Neuronal stem cell (in vitro differentiated cells): ENCODE measurements around the gene PROP1.
"Not testable (repeated sequence)": the region's sequence is repeated elsewhere in the genome, so short reads cannot be mapped to it uniquely, and the experiment has no call there.

ENCODE experiments used
- DNase-seq: peaks from one replicate; pipeline ENCODE4 v3.0.0-alpha.2; 2013; ENCODE audit warnings: low spot score
- H2AFZ ChIP-seq: one replicate; pipeline ENCODE4 v1.6.1; 2013; ENCODE audit warnings: mild to moderate bottlenecking, low read length, inconsistent platforms
- H2AK5ac ChIP-seq: 2 replicates; pipeline ENCODE4 v1.6.1; 2013; ENCODE audit warnings: low read depth, mild to moderate bottlenecking, inconsistent platforms, low read length, moderate library complexity, mixed read lengths
- H2BK120ac ChIP-seq: 2 replicates; pipeline ENCODE4 v1.6.1; 2013; ENCODE audit warnings: low read depth, mild to moderate bottlenecking, inconsistent platforms, low read length, moderate library complexity, mixed read lengths
- H2BK12ac ChIP-seq: one replicate; pipeline ENCODE4 v1.6.1; 2013; ENCODE audit warnings: low read length, inconsistent platforms
- H2BK15ac ChIP-seq: 2 replicates; pipeline ENCODE4 v1.6.1; 2013; ENCODE audit warnings: mild to moderate bottlenecking, low read length, inconsistent platforms, mixed read lengths
- H2BK5ac ChIP-seq: one replicate; pipeline ENCODE4 v1.6.1; 2013; ENCODE audit warnings: inconsistent platforms, mild to moderate bottlenecking, low read length, moderate library complexity
- H3K14ac ChIP-seq: one replicate; pipeline ENCODE4 v1.6.1; 2013; ENCODE audit warnings: low read length, inconsistent platforms
- H3K18ac ChIP-seq: 2 replicates; pipeline ENCODE4 v1.6.1; 2013; ENCODE audit warnings: low read length, inconsistent platforms
- H3K23ac ChIP-seq: 2 replicates; pipeline ENCODE4 v1.6.1; 2013; ENCODE audit warnings: low read depth, mild to moderate bottlenecking, mixed read lengths, low read length, inconsistent platforms; ENCODE audit not compliant: poor library complexity
- H3K27ac ChIP-seq: replicated peaks from 3 replicates; pipeline ENCODE4 v1.5.1; 2013; ENCODE audit warnings: low read length, inconsistent platforms
- H3K27me3 ChIP-seq, 3 experiments: 2 replicates each; pipeline ENCODE4 v1.6.1; 2013; ENCODE audit warnings: low read length in 3 of 3, mild to moderate bottlenecking in 2 of 3, inconsistent platforms in 1 of 3, low read depth in 1 of 3, mixed read lengths in 1 of 3, moderate library complexity in 1 of 3; ENCODE audit not compliant: control insufficient read depth in 3 of 3, insufficient read depth in 3 of 3
- H3K36me3 ChIP-seq, 2 donors: replicated peaks in 1 of 2; 2 replicates each; pipeline ENCODE4 v1.6.1; 2013; ENCODE audit warnings: low read length in 2 of 2; ENCODE audit not compliant: control insufficient read depth in 2 of 2, insufficient read depth in 2 of 2
- H3K4ac ChIP-seq: 2 replicates; pipeline ENCODE4 v1.6.1; 2013; ENCODE audit warnings: inconsistent platforms, mild to moderate bottlenecking, low read length, moderate library complexity
- H3K4me1 ChIP-seq, 2 donors: 1 replicate in 1 of 2; 2 replicates in 1 of 2; pipeline ENCODE4 v1.6.1; 2013; ENCODE audit warnings: low read length in 2 of 2, low read depth in 1 of 2; ENCODE audit not compliant: control insufficient read depth in 2 of 2, insufficient read depth in 1 of 2
- H3K4me2 ChIP-seq: one replicate; pipeline ENCODE4 v1.6.1; 2013; ENCODE audit warnings: mild to moderate bottlenecking, low read length, inconsistent platforms; ENCODE audit not compliant: insufficient read depth, poor library complexity, severe bottlenecking
- H3K4me3 ChIP-seq, 2 donors: 2 replicates each; pipeline ENCODE4 v1.5.1; 2013; ENCODE audit warnings: low read length in 2 of 2, mild to moderate bottlenecking in 2 of 2, inconsistent platforms in 1 of 2, moderate library complexity in 1 of 2
- H3K79me1 ChIP-seq: one replicate; pipeline ENCODE4 v1.6.1; 2013; ENCODE audit warnings: low read depth, mild to moderate bottlenecking, inconsistent platforms, low read length, moderate library complexity
- H3K9ac ChIP-seq: one replicate; pipeline ENCODE4 v1.6.1; 2013; ENCODE audit warnings: mild to moderate bottlenecking, low read depth, low read length, inconsistent platforms; ENCODE audit not compliant: poor library complexity
- H3K9me3 ChIP-seq, 2 donors: replicated peaks in 1 of 2; 2 replicates each; pipeline versions ENCODE3 to v1.6.1; 2013; ENCODE audit warnings: low read length in 2 of 2, mild to moderate bottlenecking in 2 of 2, inconsistent platforms in 1 of 2, low read depth in 1 of 2, mixed read lengths in 1 of 2, moderate library complexity in 1 of 2; ENCODE audit not compliant: control insufficient read depth in 2 of 2, insufficient read depth in 1 of 2
- H4K8ac ChIP-seq: one replicate; pipeline ENCODE4 v1.6.1; 2013; ENCODE audit warnings: low read depth, mild to moderate bottlenecking, inconsistent platforms, low read length, moderate library complexity
- H4K91ac ChIP-seq: one replicate; pipeline ENCODE4 v1.6.1; 2013; ENCODE audit warnings: low read length, low read depth, mild to moderate bottlenecking, inconsistent platforms; ENCODE audit not compliant: poor library complexity
- WGBS, 2 donors: extraction: QIAGEN DNeasy Blood & Tissue Kit; methylation state at CpG; one replicate each; pipeline ENCODE4 v1.1.7; 2013; ENCODE audit warnings: missing lambda C conversion rate in 2 of 2, mixed read lengths in 1 of 2; ENCODE audit not compliant: insufficient read length in 2 of 2, insufficient replicate concordance in 1 of 2; ENCODE audit errors: extremely low coverage in 2 of 2; 5-methylcytosine and 5-hydroxymethylcytosine counted together

PROP1 gene

DNA sequence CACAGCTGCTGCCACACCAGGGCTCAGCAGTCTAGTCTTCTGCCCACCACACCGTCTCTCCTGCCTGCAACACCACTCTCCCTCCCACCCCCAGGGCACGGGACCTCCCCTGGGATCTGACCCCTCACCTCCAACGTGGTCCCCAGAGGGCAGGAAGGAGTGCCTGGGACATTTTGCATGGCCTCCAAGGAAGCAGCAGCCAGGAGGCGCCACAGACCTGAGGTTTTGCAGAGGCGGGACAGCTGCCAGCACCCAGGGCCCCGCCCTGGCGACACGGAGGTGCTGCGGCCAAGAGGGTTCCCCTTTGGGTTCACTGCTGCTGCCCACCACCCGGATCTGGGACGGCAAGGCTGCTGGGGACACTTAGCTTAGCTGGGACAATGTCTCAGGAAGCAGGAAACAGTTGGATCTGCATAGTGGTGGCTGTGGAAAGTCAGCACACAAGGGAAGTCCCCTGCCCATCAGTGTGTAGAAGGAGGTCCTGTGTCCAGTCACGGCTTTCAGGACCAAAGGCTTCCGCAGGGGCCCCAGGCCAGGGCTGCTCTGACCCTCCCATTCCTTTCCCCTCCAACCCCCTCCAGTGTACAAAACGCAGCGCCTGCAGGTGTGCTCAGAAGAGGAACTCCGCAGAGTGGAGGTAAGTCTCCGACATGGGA lies 13.8 kb downstream of the PROP1 start:
- H3K36me3 ChIP-seq, result no peaks in the 10 kb centered on the region
- H2BK12ac ChIP-seq, result no peak overlapping the region
- H2BK5ac ChIP-seq, result peak overlapping the region; percentile 10
- DNase-seq, result no peak
- H3K14ac ChIP-seq, result peak overlapping the region; percentile 9
- no peak overlapping the region for H2BK15ac ChIP-seq
- H4K91ac ChIP-seq, result no peak overlapping the region
- peak overlapping the region; percentile 89 for H3K18ac ChIP-seq
- H2AFZ ChIP-seq, result peak overlapping the region; percentile 24
- H3K4me2 ChIP-seq, result no peak overlapping the region
- peaks cover 0 to 3% of the 10 kb centered on the region in 2 donors for H3K9me3 ChIP-seq
- peaks cover 0 to 6% (median 0%) of the 10 kb centered on the region in 3 experiments for H3K27me3 ChIP-seq
- no peak overlapping the region for H2BK120ac ChIP-seq
- H2AK5ac ChIP-seq, result peak overlapping the region; percentile 5
- no peak overlapping the region for H3K4ac ChIP-seq
- H3K79me1 ChIP-seq, result peaks cover 4% of the 10 kb centered on the region
- H3K4me3 ChIP-seq, result no peak overlapping the region
- H3K23ac ChIP-seq, result no peak overlapping the region
- H3K9ac ChIP-seq, result no peak overlapping the region
- peaks cover 0 to 11% of the 10 kb centered on the region in 2 donors for H3K4me1 ChIP-seq
- H3K27ac ChIP-seq, result no peak overlapping the region
- no peak overlapping the region for H4K8ac ChIP-seq
- WGBS, 2 donors, result no CpG with 5 or more reads among the region's 17 CpGs

DNA sequence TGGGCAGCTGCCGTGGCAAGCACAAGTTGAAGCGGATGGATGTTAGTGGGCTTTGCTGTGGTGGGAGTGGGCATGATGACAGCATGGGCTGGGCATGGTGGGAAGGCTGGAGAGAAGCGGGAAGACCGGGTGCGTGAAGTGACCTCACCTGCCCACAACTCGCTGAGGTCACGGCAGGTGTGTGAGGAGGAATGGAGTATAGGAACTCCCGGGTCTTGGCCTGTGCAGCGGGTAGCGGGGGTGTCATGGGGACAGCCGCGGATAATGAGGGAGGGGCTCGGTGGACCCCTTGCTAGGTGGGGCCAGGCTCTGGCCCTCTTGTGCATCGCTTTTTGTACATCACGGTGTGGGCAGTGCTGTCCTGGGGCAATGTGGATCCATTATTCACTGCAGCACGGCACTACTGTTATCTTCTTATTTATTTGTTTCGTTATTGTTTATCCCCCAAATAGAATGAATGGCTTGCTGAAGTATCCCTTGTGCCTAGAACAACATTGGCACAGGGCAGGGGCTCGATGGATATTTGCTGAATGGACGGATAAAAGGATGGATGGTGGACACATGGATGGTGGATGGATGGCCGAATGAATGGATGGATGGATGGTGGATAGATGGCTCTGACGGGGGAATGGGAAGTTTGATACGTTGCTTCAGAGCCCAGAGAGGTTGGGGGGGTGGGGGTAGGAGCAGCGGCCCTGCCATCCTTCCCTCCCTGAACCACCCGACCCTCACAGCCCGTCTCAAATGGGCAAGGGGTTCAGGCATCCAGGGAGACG lies 14.6 kb downstream of the PROP1 start:
- Histone ChIP-seq H3K27me3 (peaks cover 0 to 6% (median 0%) of the 10 kb centered on the region in 3 experiments), H3K36me3 (no peaks in the 10 kb centered on the region), H2AK5ac (peak overlapping the region; percentile 90), H3K4me3 (no peak overlapping the region), H4K91ac (no peak overlapping the region), H3K9ac (no peak overlapping the region), H2BK5ac (peak overlapping the region; percentile 2), H2BK12ac (no peak overlapping the region), H3K23ac (no peak overlapping the region), H3K79me1 (peaks cover 4% of the 10 kb centered on the region), H3K4me2 (no peak overlapping the region), H2BK15ac (no peak overlapping the region), H3K18ac (peak overlapping the region; percentile 89), H3K14ac (peak overlapping the region; percentile 21), H3K4ac (peak overlapping the region; percentile 66), H2BK120ac (no peak overlapping the region), H3K4me1 (peaks cover 0 to 11% of the 10 kb centered on the region in 2 donors), H4K8ac (no peak overlapping the region), H2AFZ (no peak overlapping the region), H3K27ac (no peak overlapping the region), H3K9me3 (peaks cover 0 to 3% of the 10 kb centered on the region in 2 donors)
- WGBS, 2 donors, result no CpG with 5 or more reads among the region's 26 CpGs
- no peak for DNase-seq

DNA sequence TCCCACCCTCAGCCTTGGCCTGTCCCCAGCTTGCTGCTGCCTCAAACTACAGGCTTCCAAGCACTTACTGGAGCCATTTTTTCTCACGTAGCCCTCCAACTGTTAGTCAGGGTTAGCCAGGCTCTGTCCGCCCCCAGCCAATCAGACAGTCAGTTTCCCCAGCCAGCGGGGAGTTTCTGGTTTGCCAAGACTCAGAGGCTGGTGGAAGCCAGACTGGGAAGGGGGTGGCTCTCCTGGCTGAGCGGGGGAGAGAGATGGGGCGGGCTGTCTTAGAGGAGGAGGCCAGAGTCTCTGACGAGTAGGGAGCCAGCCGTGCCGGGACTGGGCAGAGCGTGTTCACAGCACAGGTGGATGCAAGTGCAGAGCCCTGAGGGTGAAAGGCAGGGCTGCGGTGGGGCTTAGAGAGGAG lies 15.3 kb downstream of the PROP1 start:
- Histone ChIP-seq H3K18ac (peak overlapping the region; percentile 31), H2AK5ac (peak overlapping the region; percentile 90), H3K27ac (no peak overlapping the region), H4K8ac (no peak overlapping the region), H3K4me3 (no peak overlapping the region), H3K23ac (no peak overlapping the region), H2BK15ac (peak overlapping the region; percentile 30), H3K4me1 (peaks cover 0 to 11% of the 10 kb centered on the region in 2 donors), H3K4me2 (no peak overlapping the region), H3K36me3 (no peaks in the 10 kb centered on the region), H2BK5ac (peak overlapping the region; percentile 2), H2BK120ac (no peak overlapping the region), H3K4ac (no peak overlapping the region), H3K9ac (no peak overlapping the region), H4K91ac (no peak overlapping the region), H2AFZ (peak overlapping the region; percentile 83), H3K9me3 (peaks cover 0 to 3% of the 10 kb centered on the region in 2 donors), H3K27me3 (peaks cover 0 to 6% (median 0%) of the 10 kb centered on the region in 3 experiments), H3K14ac (no peak overlapping the region), H2BK12ac (no peak overlapping the region), H3K79me1 (peaks cover 4% of the 10 kb centered on the region)
- DNase-seq, result no peak
- WGBS, 2 donors, result no CpG with 5 or more reads among the region's 10 CpGs

DNA sequence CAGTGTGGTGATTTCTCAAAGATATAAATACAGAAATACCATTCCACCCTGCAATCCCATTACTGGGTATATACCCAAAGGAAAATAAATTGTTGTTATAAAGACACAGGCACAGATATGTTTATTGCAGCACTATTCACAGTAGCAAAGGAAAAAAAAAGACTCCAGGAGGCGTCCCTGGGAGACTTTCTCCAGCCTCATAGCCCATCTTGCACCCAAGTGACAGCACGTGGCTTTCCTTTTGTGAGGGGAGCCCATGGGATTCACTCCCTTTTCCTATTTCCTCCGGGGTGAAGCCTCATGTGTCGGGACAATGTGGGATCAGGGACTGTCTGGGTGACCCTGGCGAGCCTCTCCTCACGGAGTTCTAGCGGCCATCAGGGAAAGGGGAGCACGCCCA lies 18.4 kb downstream of the PROP1 start:
- not testable (repeated sequence) for H3K18ac ChIP-seq, H3K14ac ChIP-seq, H4K91ac ChIP-seq, H2BK15ac ChIP-seq, H2AK5ac ChIP-seq, DNase-seq, H2BK120ac ChIP-seq, H2BK5ac ChIP-seq, H3K36me3 ChIP-seq, H2BK12ac ChIP-seq, H3K4ac ChIP-seq, H3K9me3 ChIP-seq, H3K4me3 ChIP-seq, H3K4me2 ChIP-seq, H3K27me3 ChIP-seq, H3K9ac ChIP-seq, H2AFZ ChIP-seq, H3K27ac ChIP-seq, H4K8ac ChIP-seq, H3K23ac ChIP-seq, H3K79me1 ChIP-seq
- peaks cover 0 to 11% of the 10 kb centered on the region in 2 donors for H3K4me1 ChIP-seq
- no CpG with 5 or more reads among the region's 8 CpGs for WGBS, 2 donors
